H1 (cell line): ENCODE data around the gene SERGEF. TPM values are rescaled to one million over a fixed set of nuclear protein-coding genes. Genes with fewer than 3 reads are reported as not detected.

Experiments used
- CTCF ChIA-PET: fragments of 300-600 bp; sonication (Branson Sonifier 250); formaldehyde crosslinking; loops from one replicate; lab custom pipeline; 2021; ENCODE audit not compliant: partially characterized antibody; lab: Charles Lee
- POLR2A ChIA-PET: fragments of 300-600 bp; sonication (Branson Sonifier 250); formaldehyde crosslinking; loops from one replicate; lab custom pipeline; 2021; ENCODE audit warnings: inconsistent platforms; ENCODE audit not compliant: partially characterized antibody; lab: Charles Lee
- DNase-seq, 2 experiments: peaks; one replicate each; pipeline versions ENCODE4 v3.0.0 to v3.0.0-alpha.2; 2010 to 2022; ENCODE audit warnings: low spot score in 2 of 2, low read depth in 1 of 2, mixed read lengths in 1 of 2
- FAIRE-seq: peaks from 2 replicates; lab custom pipeline; 2011; peaks lifted over from hg19 to GRCh38; lab: Jason Lieb, UNC
- H2AFZ ChIP-seq: 2 replicates; pipeline ENCODE4 v1.8.1; 2012; ENCODE audit warnings: low read length, inconsistent platforms
- H2AK5ac ChIP-seq: 2 replicates; pipeline ENCODE4 v1.6.1; 2013; ENCODE audit warnings: low read depth, low read length
- H2BK120ac ChIP-seq: replicated peaks from 2 replicates; pipeline ENCODE3; 2013; ENCODE audit warnings: low read depth, low read length, inconsistent platforms
- H2BK12ac ChIP-seq: 2 replicates; pipeline ENCODE4 v1.6.1; 2013; ENCODE audit warnings: low read depth, low read length
- H2BK15ac ChIP-seq: 2 replicates; pipeline ENCODE4 v1.6.1; 2013; ENCODE audit warnings: low read length
- H2BK20ac ChIP-seq: 2 replicates; pipeline ENCODE4 v1.6.1; 2013; ENCODE audit warnings: low read length
- H2BK5ac ChIP-seq: 2 replicates; pipeline ENCODE4 v1.6.1; 2013; ENCODE audit warnings: low read depth, low read length
- H3K14ac ChIP-seq: 2 replicates; pipeline ENCODE4 v1.6.1; 2013; ENCODE audit warnings: inconsistent platforms; ENCODE audit not compliant: insufficient read length
- H3K18ac ChIP-seq: 2 replicates; pipeline ENCODE4 v1.6.1; 2013; ENCODE audit warnings: low read length; ENCODE audit errors: extremely low read depth
- H3K23ac ChIP-seq: 2 replicates; pipeline ENCODE4 v1.6.1; 2013; ENCODE audit warnings: inconsistent platforms; ENCODE audit not compliant: insufficient read length
- H3K23me2 ChIP-seq: 2 replicates; pipeline ENCODE4 v1.6.1; 2013; ENCODE audit warnings: low read depth, low read length
- H3K27ac ChIP-seq: 2 replicates; pipeline ENCODE4 v1.6.1; 2011; ENCODE audit warnings: low read depth, low read length, inconsistent platforms
- H3K27me3 ChIP-seq, 4 experiments: replicated peaks in 1 of 4; 1 replicate in 1 of 4; 2 replicates in 3 of 4; pipeline versions ENCODE4 v1.6.1 to v1.8.1; 2011 to 2013; ENCODE audit warnings: low read length in 3 of 4, mild to moderate bottlenecking in 3 of 4, inconsistent platforms in 2 of 4, mixed read lengths in 2 of 4, moderate library complexity in 1 of 4; ENCODE audit not compliant: control insufficient read depth in 3 of 4, insufficient read depth in 3 of 4; ENCODE audit errors: extremely low read depth in 1 of 4
- H3K36me3 ChIP-seq, 4 experiments: 2 replicates each; pipeline versions ENCODE4 v1.6.1 to v1.8.1; 2011 to 2013; ENCODE audit warnings: mild to moderate bottlenecking in 4 of 4, low read length in 3 of 4, moderate library complexity in 2 of 4, control low read depth in 1 of 4, inconsistent platforms in 1 of 4; ENCODE audit not compliant: insufficient read depth in 4 of 4, control insufficient read depth in 2 of 4
- H3K4ac ChIP-seq: replicated peaks from 2 replicates; pipeline ENCODE3; 2013; ENCODE audit warnings: low read length, low read depth, mixed read lengths, inconsistent platforms; ENCODE audit not compliant: insufficient read length
- H3K4me1 ChIP-seq, 4 experiments: replicated peaks in 1 of 4; 1 replicate in 1 of 4; 2 replicates in 3 of 4; pipeline versions ENCODE4 v1.6.1 to v1.8.1; 2011 to 2013; ENCODE audit warnings: low read length in 3 of 4, inconsistent platforms in 2 of 4, mixed read lengths in 1 of 4; ENCODE audit not compliant: insufficient read depth in 4 of 4, control insufficient read depth in 3 of 4
- H3K4me2 ChIP-seq, 2 experiments: 2 replicates each; pipeline versions ENCODE4 v1.6.1 to v1.8.1; 2011 to 2013; ENCODE audit warnings: low read depth in 2 of 2, low read length in 2 of 2, control low read depth in 1 of 2, inconsistent platforms in 1 of 2, mild to moderate bottlenecking in 1 of 2; ENCODE audit not compliant: insufficient read depth in 1 of 2
- H3K4me3 ChIP-seq, 4 experiments: fragments of 200-600, 300-600 bp in 1 of 4; sonication (generic), shearing (Covaris generic), sonication (Bioruptor Twin) in 1 of 4; 2 replicates each; pipeline versions ENCODE4 v1.5.1 to v1.8.1; 2011 to 2016; ENCODE audit warnings: low read length in 4 of 4, low read depth in 3 of 4, control low read depth in 2 of 4, inconsistent platforms in 2 of 4, mild to moderate bottlenecking in 2 of 4, mixed read lengths in 1 of 4, moderate library complexity in 1 of 4; ENCODE audit not compliant: insufficient read depth in 2 of 4; ENCODE audit errors: extremely low read depth in 1 of 4
- H3K56ac ChIP-seq: replicated peaks from 2 replicates; pipeline ENCODE3; 2013; ENCODE audit warnings: low read depth, mild to moderate bottlenecking, mixed read lengths, low read length, inconsistent platforms; ENCODE audit not compliant: insufficient read length
- H3K79me1 ChIP-seq: 2 replicates; pipeline ENCODE4 v1.6.1; 2013; ENCODE audit warnings: low read depth, low read length, control low read depth
- H3K79me2 ChIP-seq, 2 experiments: 2 replicates each; pipeline versions ENCODE4 v1.6.1 to v1.8.1; 2012 to 2013; ENCODE audit warnings: low read length in 2 of 2, mild to moderate bottlenecking in 2 of 2, inconsistent platforms in 1 of 2; ENCODE audit not compliant: insufficient read depth in 2 of 2, control insufficient read depth in 1 of 2
- H3K9ac ChIP-seq, 4 experiments: replicated peaks in 1 of 4; 1 replicate in 1 of 4; 2 replicates in 3 of 4; pipeline versions ENCODE4 v1.6.1 to v1.8.1; 2011 to 2013; ENCODE audit warnings: low read depth in 3 of 4, low read length in 3 of 4, control low read depth in 2 of 4, mild to moderate bottlenecking in 2 of 4, moderate library complexity in 2 of 4, inconsistent platforms in 1 of 4; ENCODE audit errors: extremely low read depth in 1 of 4
- H3K9me3 ChIP-seq, 2 experiments: 2 replicates each; pipeline versions ENCODE4 v1.6.1 to v1.8.1; 2012 to 2013; ENCODE audit warnings: mild to moderate bottlenecking in 2 of 2, moderate library complexity in 2 of 2, control low read depth in 1 of 2, inconsistent platforms in 1 of 2, low read depth in 1 of 2, low read length in 1 of 2, mixed read lengths in 1 of 2; ENCODE audit not compliant: insufficient read depth in 2 of 2
- H4K20me1 ChIP-seq, 2 experiments: replicated peaks in 1 of 2; 2 replicates each; pipeline versions ENCODE3 to v1.8.1; 2011 to 2013; ENCODE audit warnings: inconsistent platforms in 2 of 2, low read length in 2 of 2, mild to moderate bottlenecking in 1 of 2; ENCODE audit not compliant: insufficient read depth in 2 of 2, control insufficient read depth in 1 of 2
- H4K5ac ChIP-seq: 2 replicates; pipeline ENCODE4 v1.6.1; 2013; ENCODE audit warnings: low read length, low read depth, mixed read lengths, inconsistent platforms; ENCODE audit not compliant: insufficient read length
- H4K8ac ChIP-seq: 2 replicates; pipeline ENCODE4 v1.8.0; 2013; ENCODE audit warnings: mild to moderate bottlenecking, moderate library complexity, low read length, inconsistent platforms; ENCODE audit not compliant: insufficient read depth; ENCODE audit errors: extremely low read depth
- H4K91ac ChIP-seq: replicated peaks from 2 replicates; pipeline ENCODE3; 2013; ENCODE audit warnings: low read length, mixed read lengths, inconsistent platforms; ENCODE audit not compliant: insufficient read length
- SP1 ChIP-seq: IDR thresholded peaks from 2 replicates; pipeline ENCODE4 v1.6.1; 2011; ENCODE audit warnings: low read depth, low read length
- WGBS, 2 experiments: shearing (Covaris generic) in 1 of 2; methylation state at CpG; one replicate each; pipeline versions ENCODE4 v1.1.6 to v1.1.7; 2013 to 2015; ENCODE audit warnings: low lambda C conversion rate in 2 of 2, mixed read lengths in 2 of 2, inconsistent platforms in 1 of 2, low coverage in 1 of 2, missing lambda C conversion rate in 1 of 2; ENCODE audit not compliant: insufficient replicate concordance in 2 of 2, insufficient coverage in 1 of 2, insufficient read length in 1 of 2; ENCODE audit errors: extremely low coverage in 1 of 2, missing lambda C conversion rate in 1 of 2; 5-methylcytosine and 5-hydroxymethylcytosine counted together
- polyA plus RNA-seq, 7 experiments: library from polyadenylated mRNA; depleted of rRNA in 3 of 7; stranded (reverse) in 5 of 7; unstranded in 2 of 7; fragments of >200 nt in 5 of 7; fragments of 200-250 nt in 2 of 7; gene quantifications; 1 replicate in 5 of 7; 2 replicates in 1 of 7; 4 replicates in 1 of 7; pipeline versions ENCODE4 v1.2.1 to v1.2.3, GENCODE V29; 2011 to 2013; ENCODE audit warnings: missing spikeins in 2 of 7, mixed read lengths in 2 of 7
- total RNA-seq: library from RNA; stranded (reverse); fragmentation: NEBNext Ultra II Directional; extraction: Animal tissue kit (Norgen Biotek cat#: 25700); gene quantifications from 2 replicates; pipeline ENCODE4 v1.2.1, GENCODE V29; 2021

The SERGEF gene
- total and polyA plus RNA-seq, 2 of the 8 experiments (the other 6 are each of a cell fraction or from before 2014, with no cell fraction given) = 16.6 to 28.8 TPM

DNA sequence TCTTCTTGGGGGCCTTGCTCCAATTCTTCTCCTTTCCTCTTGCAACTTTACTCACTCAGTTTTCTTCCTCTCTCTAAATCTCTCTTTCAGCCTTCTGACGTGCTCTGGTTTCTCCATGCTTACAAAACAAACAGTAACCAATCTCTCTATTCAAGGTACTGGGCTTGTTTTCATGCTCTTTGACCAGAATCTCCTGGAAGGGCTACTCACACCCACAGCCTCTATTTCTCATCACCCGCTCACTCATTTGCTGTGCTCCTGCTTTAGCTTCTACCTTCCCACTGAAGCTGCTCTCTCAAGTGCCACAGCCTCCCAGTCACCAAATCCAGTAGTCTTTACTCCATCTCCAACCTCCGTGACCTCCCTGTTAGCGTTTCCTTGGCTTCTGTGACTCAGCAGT is 60.4 kb downstream of the SERGEF start:
- Histone ChIP-seq H4K8ac (no peak overlapping the region), H2BK20ac (no peak overlapping the region), H3K56ac (no peak overlapping the region), H3K9ac (no peak overlapping the region), H2BK120ac (no peak overlapping the region), H2BK5ac (no peak overlapping the region), H3K9me3 (no peaks in the 10 kb centered on the region), H3K27ac (no peak overlapping the region), H4K20me1 (peaks cover 0 to 2% of the 10 kb centered on the region in 2 experiments), H2AFZ (no peak overlapping the region), H3K4me1 (no peaks in the 10 kb centered on the region), H3K4me2 (no peak overlapping the region), H4K91ac (no peak overlapping the region), H3K36me3 (peaks cover 0 to 2% (median 0%) of the 10 kb centered on the region in 4 experiments; a peak in 3 of 8 replicates), H3K14ac (no peak overlapping the region), H3K79me1 (no peaks in the 10 kb centered on the region), H3K79me2 (no peaks in the 10 kb centered on the region), H4K5ac (no peak overlapping the region), H2AK5ac (no peak overlapping the region), H2BK12ac (no peak overlapping the region), H3K18ac (no peak overlapping the region), H3K23me2 (no peaks in the 10 kb centered on the region), H2BK15ac (no peak overlapping the region), H3K27me3 (no peaks in the 10 kb centered on the region), H3K4ac (no peak overlapping the region), H3K23ac (no peak overlapping the region), H3K4me3 (no peak overlapping the region)
- DNase-seq (no peak), FAIRE-seq (no peak)
- ChIA-PET POLR2A (no interaction called here), CTCF (interaction anchor here (1.2 to 2.5 kb wide), 5 partner anchors 21 to 183 kb away, joined by 3 to 9 read pairs (median 5); no protein-coding TSS in a partner anchor)
- 83% methylated on average over 4 of the region's 4 CpGs; no CpG with 5 or more reads in 1 of the 2 experiments for WGBS, 2 experiments
- TF ChIP-seq SP1 = no peak
